GM23248 (cell line): ENCODE measurements around the gene NOTCH1. TPM values are rescaled to one million over a fixed set of nuclear protein-coding genes. Genes with fewer than 3 reads are reported as not detected.

Source experiments
- DNase-seq: peaks from one replicate; pipeline ENCODE4 v3.0.0-alpha.2; 2015
- H2AFZ ChIP-seq: fragments of 200-600 bp; sonication (generic); 2 replicates; pipeline ENCODE4 v1.6.1; 2016; ENCODE audit warnings: antibody characterized with exemption
- H3F3A ChIP-seq: fragments of 200-600 bp; sonication (generic); 2 replicates; pipeline ENCODE4 v1.6.1; 2016; ENCODE audit warnings: mild to moderate bottlenecking, antibody characterized with exemption, mixed run types; ENCODE audit not compliant: insufficient read depth
- H3K27ac ChIP-seq: fragments of 200-600 bp; sonication (generic); 2 replicates; pipeline ENCODE4 v1.5.1; 2016; ENCODE audit warnings: mild to moderate bottlenecking
- H3K27me3 ChIP-seq: fragments of 200-600 bp; sonication (generic); replicated peaks from 2 replicates; pipeline ENCODE4 v1.6.1; 2016; ENCODE audit warnings: mild to moderate bottlenecking; ENCODE audit not compliant: insufficient read depth
- H3K36me3 ChIP-seq: fragments of 200-600 bp; sonication (generic); 2 replicates; pipeline ENCODE4 v1.6.1; 2016; ENCODE audit warnings: low read depth, mild to moderate bottlenecking
- H3K4me1 ChIP-seq: fragments of 200-600 bp; sonication (generic); 2 replicates; pipeline ENCODE4 v1.6.1; 2016; ENCODE audit warnings: mild to moderate bottlenecking; ENCODE audit not compliant: insufficient read depth
- H3K4me2 ChIP-seq: fragments of 200-600 bp; sonication (generic); one replicate; pipeline ENCODE4 v1.6.1; 2016; ENCODE audit warnings: mild to moderate bottlenecking; ENCODE audit not compliant: unreplicated experiment
- H3K4me3 ChIP-seq: fragments of 200-600 bp; sonication (generic); 2 replicates; pipeline ENCODE4 v1.5.1; 2016; ENCODE audit warnings: mild to moderate bottlenecking
- H3K79me2 ChIP-seq: fragments of 200-600 bp; sonication (generic); 2 replicates; pipeline ENCODE4 v1.6.1; 2016; ENCODE audit warnings: mild to moderate bottlenecking; ENCODE audit not compliant: insufficient read depth
- H3K9ac ChIP-seq: fragments of 200-600 bp; sonication (generic); 2 replicates; pipeline ENCODE4 v1.6.1; 2016; ENCODE audit warnings: mild to moderate bottlenecking
- H3K9me2 ChIP-seq: fragments of 200-600 bp; sonication (generic); 2 replicates; pipeline ENCODE4 v1.6.1; 2016; ENCODE audit warnings: mixed run types, mild to moderate bottlenecking, moderate library complexity; ENCODE audit not compliant: insufficient read depth
- H3K9me3 ChIP-seq: fragments of 200-600 bp; sonication (generic); one replicate; pipeline ENCODE4 v1.6.1; 2017; ENCODE audit warnings: low read depth
- H4K20me1 ChIP-seq: fragments of 200-600 bp; sonication (generic); 2 replicates; pipeline ENCODE4 v1.6.0; 2016; ENCODE audit not compliant: insufficient read depth
- EZH2 ChIP-seq: fragments of 200-600 bp; sonication (generic); IDR thresholded peaks from 2 replicates; pipeline ENCODE4 v1.6.1; 2018; ENCODE audit warnings: antibody characterized with exemption, mild to moderate bottlenecking; ENCODE audit not compliant: insufficient read depth, poor library complexity, severe bottlenecking
- EZH2phosphoT487 ChIP-seq: fragments of 200-600 bp; sonication (generic); IDR thresholded peaks from 2 replicates; pipeline ENCODE4 v1.6.1; 2018; ENCODE audit warnings: antibody characterized with exemption, moderate library complexity, mild to moderate bottlenecking, low read depth; ENCODE audit not compliant: insufficient read depth
- WGBS, 2 experiments: methylation state at CpG; one replicate each; pipeline ENCODE4 v1.1.6; 2015 to 2017; ENCODE audit warnings: low lambda C conversion rate in 2 of 2, low coverage in 1 of 2; ENCODE audit errors: missing lambda C conversion rate in 2 of 2; 5-methylcytosine and 5-hydroxymethylcytosine counted together
- in situ Hi-C: fragments of 300-500 bp; cut with MboI; formaldehyde crosslinking; loops from 2 replicates; pipeline ENCODE4 v1.15.0; 2020
- polyA plus RNA-seq: library from polyadenylated mRNA; unstranded; fragments of >200 nt; fragmentation: Nextera tagmentation; extraction: Ambion mirVana; gene quantifications from 2 replicates; pipeline ENCODE4 v1.2.1, GENCODE V29; 2016
- total RNA-seq: library from RNA; depleted of rRNA; stranded (reverse); fragments of >200 nt; shearing (Covaris generic); gene quantifications from 2 replicates; pipeline ENCODE4 v1.2.3, GENCODE V29; 2014

NOTCH1 gene
- total and polyA plus RNA-seq, 2 experiments from 2014 or later = 1.5 to 5.7 TPM

DNA sequence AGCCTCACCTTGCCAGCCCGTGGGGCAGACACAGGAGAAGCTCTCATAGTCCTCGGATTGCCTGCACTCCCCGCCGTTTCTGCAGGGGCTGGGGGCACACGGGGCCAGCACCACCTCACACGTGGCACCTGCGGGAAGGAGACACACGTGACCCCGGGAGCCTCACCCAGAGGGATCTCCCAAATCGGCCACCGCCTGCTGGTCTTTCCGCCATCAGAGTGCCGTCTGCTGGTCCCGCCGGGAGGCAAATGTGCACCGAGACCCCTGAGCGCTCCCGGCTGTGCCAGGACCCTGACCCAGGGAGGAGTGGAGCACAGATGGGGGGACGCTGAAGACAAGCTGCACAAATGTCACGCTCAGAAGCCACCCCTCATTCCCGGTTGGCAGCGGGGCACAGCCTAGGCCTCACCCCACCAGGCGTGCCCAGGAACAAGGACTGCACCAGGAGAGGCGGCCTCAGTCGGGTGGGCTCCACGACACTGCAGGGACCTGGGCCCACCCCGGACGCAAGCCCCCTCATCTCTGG lies 34.6 kb downstream of the NOTCH1 start:
- Histone ChIP-seq H2AFZ (no peak overlapping the region), H3K4me1 (no peaks in the 10 kb centered on the region), H4K20me1 (no peaks in the 10 kb centered on the region), H3K27me3 (no peaks in the 10 kb centered on the region), H3K9me3 (no peaks in the 10 kb centered on the region), H3K9ac (no peak overlapping the region), H3K4me3 (no peak overlapping the region), H3K36me3 (no peaks in the 10 kb centered on the region), H3K9me2 (no peaks in the 10 kb centered on the region), H3K79me2 (no peaks in the 10 kb centered on the region), H3K4me2 (no peak overlapping the region), H3F3A (no peaks in the 10 kb centered on the region), H3K27ac (no peak overlapping the region)
- 87 to 91% methylated on average over 28 of the region's 28 CpGs for WGBS, 2 experiments
- TF ChIP-seq EZH2 = no peak
- TF ChIP-seq EZH2phosphoT487 = no peak
- in situ Hi-C loops = no loop called here
- DNase-seq = no peak

DNA sequence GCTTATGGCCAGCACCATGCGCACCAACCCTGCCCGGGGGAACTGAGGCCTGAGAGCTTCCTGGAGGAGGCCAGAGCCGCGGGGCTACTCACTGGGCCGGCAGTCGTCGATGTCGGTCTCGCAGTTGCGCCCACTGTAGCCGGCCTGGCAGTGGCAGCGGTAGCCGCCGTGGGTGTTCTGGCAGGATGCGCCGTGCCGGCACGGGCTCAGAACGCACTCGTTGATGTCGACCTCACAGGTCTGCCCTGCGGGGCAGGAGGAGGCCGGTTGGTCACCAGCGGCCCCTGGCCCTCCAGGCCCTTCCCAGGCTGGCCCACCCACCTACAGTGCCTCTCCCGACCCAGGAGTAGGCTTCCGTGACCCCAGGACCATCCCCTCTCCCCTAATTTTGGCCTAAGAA lies 35.3 kb downstream of the NOTCH1 start:
- H3K79me2 ChIP-seq = no peaks in the 10 kb centered on the region
- no peaks in the 10 kb centered on the region for H3K27me3 ChIP-seq
- H3K4me1 ChIP-seq = no peaks in the 10 kb centered on the region
- no peak overlapping the region for H3K9ac ChIP-seq
- TF ChIP-seq EZH2 (no peak), EZH2phosphoT487 (no peak)
- DNase-seq = no peak
- in situ Hi-C loops = no loop called here
- no peak overlapping the region for H3K4me3 ChIP-seq
- H3K9me2 ChIP-seq = no peaks in the 10 kb centered on the region
- H3K9me3 ChIP-seq = no peaks in the 10 kb centered on the region
- WGBS, 2 experiments = 98 to 99% methylated on average over 15 to 26 of the region's 26 CpGs
- no peaks in the 10 kb centered on the region for H4K20me1 ChIP-seq
- H3K4me2 ChIP-seq = no peak overlapping the region
- no peaks in the 10 kb centered on the region for H3K36me3 ChIP-seq
- no peaks in the 10 kb centered on the region for H3F3A ChIP-seq
- no peak overlapping the region for H3K27ac ChIP-seq
- H2AFZ ChIP-seq = no peak overlapping the region

DNA sequence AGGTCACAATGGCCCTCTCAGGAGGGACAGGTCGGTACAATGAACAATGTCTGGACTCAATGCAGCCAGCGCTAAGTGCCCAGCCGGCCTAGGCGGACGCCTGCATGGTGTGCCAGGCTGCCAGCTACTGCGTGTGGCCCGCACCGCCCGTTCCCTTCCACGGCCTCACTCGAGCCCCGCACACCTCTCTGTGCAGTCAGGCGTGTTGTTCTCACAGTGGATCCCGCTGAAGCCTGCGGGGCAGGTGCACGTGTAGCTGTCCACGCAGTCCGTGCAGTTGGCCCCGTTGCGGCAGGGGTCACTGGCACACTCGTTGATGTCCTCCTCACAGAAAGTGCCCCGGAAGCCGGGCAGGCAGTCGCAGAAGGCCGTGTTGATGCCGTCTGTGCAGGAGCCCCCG lies 36.3 kb downstream of the NOTCH1 start:
- no peaks in the 10 kb centered on the region for H3K4me1 ChIP-seq
- no peaks in the 10 kb centered on the region for H3K36me3 ChIP-seq
- H2AFZ ChIP-seq = no peak overlapping the region
- no peaks in the 10 kb centered on the region for H3K79me2 ChIP-seq
- DNase-seq = no peak
- no peak overlapping the region for H3K27ac ChIP-seq
- H4K20me1 ChIP-seq = no peaks in the 10 kb centered on the region
- H3K9me2 ChIP-seq = no peaks in the 10 kb centered on the region
- WGBS, 2 experiments = 87 to 91% methylated on average over 26 to 27 of the region's 27 CpGs
- H3K9me3 ChIP-seq = no peaks in the 10 kb centered on the region
- TF ChIP-seq EZH2phosphoT487 (no peak), EZH2 (no peak)
- H3K4me3 ChIP-seq = no peak overlapping the region
- H3F3A ChIP-seq = no peaks in the 10 kb centered on the region
- H3K9ac ChIP-seq = no peak overlapping the region
- H3K4me2 ChIP-seq = no peak overlapping the region
- H3K27me3 ChIP-seq = no peaks in the 10 kb centered on the region
- in situ Hi-C loops = no loop called here

DNA sequence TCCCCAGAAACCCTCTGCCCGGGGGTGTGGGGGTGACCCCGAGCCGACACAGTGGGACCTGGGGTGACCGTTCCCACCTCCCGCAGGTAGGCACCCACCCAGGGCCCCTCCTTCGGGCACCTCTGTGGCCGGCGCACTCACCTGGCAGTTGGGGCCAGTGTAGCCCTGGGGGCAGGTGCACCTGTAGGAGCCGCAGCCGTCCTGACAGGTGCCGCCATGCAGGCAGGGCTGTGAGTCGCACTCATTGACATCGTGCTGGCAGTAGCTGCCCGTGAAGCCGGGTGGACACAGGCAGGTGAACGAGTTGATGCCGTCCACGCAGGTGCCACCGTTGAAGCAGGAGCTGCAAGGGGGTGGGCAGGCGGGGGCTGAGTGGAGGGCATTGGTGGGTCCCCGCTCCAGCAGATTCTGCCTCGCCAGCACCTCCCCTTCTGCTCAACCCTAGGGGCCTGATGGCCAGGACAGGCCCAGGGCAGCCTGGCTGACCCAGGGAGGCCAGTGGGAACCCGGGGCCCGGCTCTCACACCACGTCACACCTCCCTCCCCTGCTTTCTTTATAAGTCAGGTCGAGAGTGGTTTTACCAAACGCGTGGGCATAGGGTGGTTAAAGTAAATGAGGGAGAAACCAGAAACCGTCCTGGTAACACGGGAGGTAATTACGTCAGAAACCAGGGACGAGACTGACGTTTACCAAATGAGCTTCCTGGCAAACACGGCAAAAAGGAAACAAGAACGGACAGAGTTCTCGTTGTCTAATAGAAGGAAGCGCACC lies 36.9 kb downstream of the NOTCH1 start:
- 91 to 96% methylated on average over 31 to 34 of the region's 37 CpGs for WGBS, 2 experiments
- H3K9ac ChIP-seq = no peak overlapping the region
- no peaks in the 10 kb centered on the region for H4K20me1 ChIP-seq
- TF ChIP-seq EZH2 = no peak
- no peak for TF ChIP-seq EZH2phosphoT487
- H3K4me2 ChIP-seq = no peak overlapping the region
- DNase-seq = no peak
- H3K36me3 ChIP-seq = no peaks in the 10 kb centered on the region
- H3F3A ChIP-seq = no peaks in the 10 kb centered on the region
- no peaks in the 10 kb centered on the region for H3K4me1 ChIP-seq
- H3K4me3 ChIP-seq = no peak overlapping the region
- no peak overlapping the region for H2AFZ ChIP-seq
- no peaks in the 10 kb centered on the region for H3K27me3 ChIP-seq
- no peaks in the 10 kb centered on the region for H3K79me2 ChIP-seq
- in situ Hi-C loops = no loop called here
- H3K9me3 ChIP-seq = no peaks in the 10 kb centered on the region
- no peak overlapping the region for H3K27ac ChIP-seq
- no peaks in the 10 kb centered on the region for H3K9me2 ChIP-seq
